ENCODE results near the gene TMEM125.

Gene TMEM125

GRCh38 chr1:43274804-43275180, 5.0 kb downstream of the TMEM125 start:
- no peak for DNase-seq

- no peak for DNase-seq
These were observed 6.2 kb downstream of the TMEM125 start for GRCh38 chr1:43275826-43276620.

GRCh38 chr1:43276673-43277072, 6.9 kb downstream of the TMEM125 start:
- no peak for DNase-seq

DNA sequence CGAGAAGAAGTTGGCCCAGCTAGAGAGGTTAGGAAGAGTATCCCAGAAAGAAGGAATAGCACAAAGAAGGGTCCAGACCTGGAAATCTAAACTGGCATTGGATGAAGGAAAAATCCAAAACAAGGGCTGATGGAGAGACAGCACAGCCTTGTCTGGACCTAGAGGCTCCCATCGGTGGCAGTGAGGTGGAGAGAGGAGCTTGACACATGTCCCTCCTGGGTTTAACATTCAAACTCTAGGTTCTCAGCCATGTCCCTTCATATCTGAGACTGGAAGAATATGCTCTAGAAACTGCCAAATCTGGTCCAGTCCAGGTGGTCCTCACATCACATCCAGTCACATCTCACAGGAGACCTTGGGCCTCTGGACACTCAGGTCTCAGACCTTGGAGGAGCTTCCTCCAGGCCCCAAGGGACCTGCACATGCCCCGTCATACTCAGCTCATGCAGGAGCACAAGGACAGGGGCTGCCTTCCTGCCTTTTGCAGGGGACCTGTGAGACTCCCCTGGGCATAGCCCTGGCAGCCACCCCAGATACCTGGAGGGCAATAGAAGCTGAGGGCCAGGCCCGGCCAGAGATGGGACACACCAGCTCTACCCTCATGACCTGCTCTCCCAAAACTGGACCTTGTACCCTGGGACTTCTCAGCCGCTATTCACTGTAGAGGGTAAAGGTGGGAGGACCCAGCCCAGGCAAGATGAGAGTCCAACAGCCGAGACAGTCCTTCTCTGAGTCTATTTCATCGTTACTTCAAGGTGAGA, 7.5 kb downstream of the TMEM125 start:
- DNase-seq, result no peak

DNA sequence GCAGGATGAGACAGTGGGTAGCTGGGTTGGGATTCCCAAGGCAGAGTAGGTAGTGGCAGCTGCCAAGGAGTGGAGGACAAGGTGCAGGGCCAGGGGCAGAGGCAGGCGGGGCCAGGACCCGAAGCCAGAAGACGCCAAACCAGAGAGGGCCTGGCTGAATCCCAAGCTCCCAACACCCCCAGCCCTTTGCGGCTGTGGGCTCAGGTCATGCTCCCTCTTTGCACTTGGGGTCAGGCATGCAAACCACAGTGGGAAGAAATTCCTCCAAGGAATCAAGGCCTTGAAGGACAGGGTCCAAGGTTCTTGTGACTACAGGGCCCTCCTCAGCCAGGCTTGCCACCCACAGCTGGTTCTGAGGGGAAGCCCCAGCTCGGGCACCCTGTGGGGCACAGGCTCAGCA, 9.4 kb downstream of the TMEM125 start:
- DNase-seq, result no peak

DNA sequence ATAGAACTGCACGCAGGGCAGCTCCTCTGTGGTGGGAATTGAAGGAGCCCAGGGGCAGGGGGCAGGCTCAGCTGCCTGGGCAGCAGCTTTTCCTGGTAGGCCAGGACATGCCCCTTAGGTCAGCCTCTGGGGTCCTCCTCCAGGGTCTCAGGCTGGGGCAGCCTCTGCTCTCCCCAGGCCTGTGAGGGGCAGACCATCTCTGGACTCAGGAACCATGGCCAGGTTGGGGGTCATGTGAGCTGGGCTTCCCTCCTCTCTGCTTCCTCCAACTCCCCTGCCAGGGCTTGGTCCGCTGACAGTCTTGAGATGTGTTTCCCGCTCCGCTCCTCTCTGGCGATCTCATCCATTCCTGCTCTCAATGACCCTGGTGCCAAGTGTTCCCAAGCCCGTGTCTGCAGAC, 9.9 kb downstream of the TMEM125 start:
- no peak for DNase-seq

GRCh38 chr1:43280692-43281091, 10.9 kb downstream of the TMEM125 start:
- no peak for DNase-seq

DNA sequence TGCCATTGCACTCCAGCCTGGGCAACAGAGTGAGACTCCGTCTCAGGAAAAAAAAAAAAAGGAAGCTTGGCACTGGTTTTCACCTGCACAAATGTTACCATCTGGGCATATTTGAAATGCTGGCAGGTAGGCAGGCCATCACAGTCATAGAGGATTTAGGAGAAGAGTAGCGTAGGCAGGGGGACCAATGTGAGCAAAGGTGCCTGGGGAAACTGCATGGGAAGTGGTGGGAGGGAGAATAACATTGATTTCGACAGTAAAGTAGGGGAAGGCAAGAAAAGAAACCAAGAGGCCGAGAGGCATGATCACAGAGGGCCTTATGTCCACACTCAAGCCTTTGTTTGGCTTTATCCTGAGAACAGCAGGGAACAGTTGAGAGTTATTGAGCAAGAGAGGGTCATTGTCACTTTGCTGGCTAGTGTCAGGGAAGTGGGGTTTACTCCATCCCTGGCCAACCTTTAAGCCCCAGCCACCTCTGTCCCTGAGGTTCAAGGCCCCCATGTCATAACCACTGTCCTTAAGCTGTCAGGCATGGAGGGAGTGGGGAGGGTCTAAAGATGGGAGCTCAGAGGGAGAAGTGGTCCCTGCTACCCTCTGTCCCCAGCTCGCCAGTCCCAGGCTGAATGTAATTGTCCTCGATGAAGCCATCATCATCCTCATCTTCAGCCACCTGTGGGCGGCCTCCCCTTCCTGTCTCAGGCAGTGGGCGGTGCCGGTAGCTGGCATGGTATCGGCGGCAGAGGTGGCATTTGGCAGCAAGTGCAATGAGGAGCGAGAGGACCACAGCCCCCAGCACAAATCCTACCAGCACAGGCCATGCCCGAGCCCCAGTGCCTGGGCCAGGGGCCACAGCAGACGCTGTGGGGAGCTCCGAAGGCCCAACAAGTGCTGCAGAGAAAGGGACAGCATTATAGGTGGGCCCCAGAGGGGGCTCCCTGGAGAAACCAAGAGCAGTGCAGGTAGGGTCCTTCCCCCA, 12.7 kb downstream of the TMEM125 start:
- DNase-seq, result no peak

DNA sequence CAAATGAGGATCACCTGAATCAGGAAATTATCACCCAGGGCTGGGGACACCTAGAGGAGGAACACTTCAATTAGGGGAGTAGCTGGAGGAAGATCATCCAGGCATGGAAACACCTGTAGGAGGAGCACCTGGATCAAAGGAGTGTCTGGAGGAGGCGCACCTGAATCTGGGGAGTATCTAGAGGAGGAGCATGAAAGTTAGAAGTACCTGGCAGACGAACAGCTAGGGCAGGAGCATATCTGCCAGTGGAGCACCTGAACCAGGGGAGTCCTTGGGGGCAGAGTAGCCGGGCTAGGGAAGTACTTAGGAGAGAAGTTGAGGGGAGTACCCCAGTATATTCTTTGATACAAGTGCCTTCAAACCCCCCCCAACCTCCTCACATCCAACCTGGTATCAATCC, 14.3 kb downstream of the TMEM125 start:
- DNase-seq, result no peak

- no peak for DNase-seq
These were observed 14.8 kb downstream of the TMEM125 start for GRCh38 chr1:43284546-43285110.

GRCh38 chr1:43285269-43285990, 15.6 kb downstream of the TMEM125 start, which contains the start of gene C1orf210:
Gene C1orf210 (minus strand): TSS chr1:43285581. CDS start chr1:43283270, 2,311 bp downstream.
- peak; percentile 79 for DNase-seq

DNA sequence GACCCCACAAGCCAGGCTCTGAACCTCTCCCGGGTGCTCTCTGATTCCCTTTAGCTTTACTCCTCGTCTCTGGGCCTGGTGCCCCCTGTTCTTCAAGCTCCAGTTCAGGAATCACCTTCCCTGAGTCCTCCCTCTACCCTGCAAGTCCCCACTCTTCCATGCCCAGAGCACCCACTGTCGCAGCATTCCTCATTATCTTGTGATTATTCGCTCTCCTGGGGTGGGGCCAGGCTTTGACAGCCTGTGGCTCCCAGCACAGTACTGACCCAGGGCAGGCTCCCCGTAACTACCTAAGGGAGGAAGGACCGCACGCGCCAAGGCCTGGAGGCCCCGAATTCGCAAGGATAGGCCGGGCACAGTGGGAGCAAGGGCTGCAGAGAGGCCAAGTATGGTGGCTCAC, 16.3 kb downstream of the TMEM125 start:
- DNase-seq, result no peak

DNA sequence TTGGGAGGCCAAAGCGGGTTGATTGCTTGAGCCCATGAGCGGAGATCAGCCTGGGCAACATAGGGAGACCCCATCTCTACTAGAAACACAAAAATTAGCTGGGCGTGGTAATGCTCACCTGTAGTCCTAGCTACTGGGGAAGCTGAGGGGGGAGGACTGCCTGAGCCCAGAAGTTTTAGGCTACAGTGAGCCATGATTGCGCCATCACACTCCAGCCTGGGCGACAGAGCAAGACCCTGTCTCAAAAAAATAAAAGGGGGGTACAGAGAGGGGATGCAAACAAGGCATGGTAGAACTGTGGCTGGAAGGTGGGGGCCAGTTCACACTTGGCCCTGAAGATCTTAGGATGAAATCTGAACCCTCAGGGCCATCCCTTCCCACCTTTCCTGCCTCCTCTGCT, 16.8 kb downstream of the TMEM125 start:
- DNase-seq, result no peak

DNA sequence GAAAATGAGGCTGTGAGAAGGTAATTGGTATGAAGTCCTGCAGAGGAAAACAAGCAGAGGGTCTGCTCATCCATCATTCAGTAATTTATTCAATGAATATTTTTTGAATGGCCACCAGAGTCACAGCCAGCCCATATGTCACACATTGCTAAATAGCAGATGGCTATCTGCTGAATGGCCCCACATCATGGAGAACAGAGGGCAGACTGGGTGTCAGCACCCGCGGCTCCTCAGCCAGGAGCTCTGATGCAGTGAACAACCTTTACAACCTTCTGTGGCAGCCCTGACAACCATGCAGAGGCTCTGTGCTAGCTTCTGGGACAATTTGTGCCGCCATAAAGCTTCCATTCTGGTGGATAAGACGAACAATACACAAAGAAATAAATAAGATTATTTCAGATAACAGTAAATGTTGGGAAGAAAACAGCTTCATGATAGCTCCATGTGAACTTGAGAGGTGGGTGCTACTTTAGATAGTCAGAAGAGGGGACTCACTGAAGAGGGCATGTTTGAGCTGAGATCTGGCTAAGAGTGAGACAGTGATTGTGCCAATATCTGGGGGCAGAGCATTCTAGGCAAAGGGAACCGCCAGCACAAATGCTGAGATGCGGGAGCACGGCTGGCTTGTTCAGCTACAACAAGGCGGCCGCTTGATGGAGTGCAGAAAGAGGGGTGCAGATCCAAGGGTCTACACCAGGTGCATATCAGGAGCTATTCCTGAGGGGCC, 18.4 kb downstream of the TMEM125 start:
- DNase-seq, result no peak

- DNase-seq, result no peak
These were observed 19.3 kb downstream of the TMEM125 start for GRCh38 chr1:43288785-43289706.

- no peak for DNase-seq
These were observed 22.4 kb downstream of the TMEM125 start for GRCh38 chr1:43292216-43292615.

DNA sequence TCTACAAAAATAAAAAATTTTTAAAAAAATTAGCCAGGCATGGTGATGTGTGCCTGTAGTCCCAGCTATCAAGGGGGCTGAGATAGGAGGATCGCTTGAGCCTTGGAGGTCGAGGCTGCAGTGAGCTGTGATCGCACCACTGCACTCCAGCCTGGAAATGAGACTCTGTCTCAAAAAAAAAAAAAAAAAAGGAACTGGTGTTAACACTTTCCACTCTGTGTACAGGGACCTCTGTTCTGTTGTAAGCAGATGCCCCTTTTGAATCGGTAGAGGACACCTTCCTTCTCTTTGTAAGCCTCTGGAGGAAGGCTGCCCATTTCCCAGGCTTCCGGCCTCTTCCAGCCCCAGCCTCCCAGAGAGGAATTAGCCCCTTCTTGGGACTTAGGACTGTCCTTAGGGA, 22.9 kb downstream of the TMEM125 start:
- no peak for DNase-seq

DNA sequence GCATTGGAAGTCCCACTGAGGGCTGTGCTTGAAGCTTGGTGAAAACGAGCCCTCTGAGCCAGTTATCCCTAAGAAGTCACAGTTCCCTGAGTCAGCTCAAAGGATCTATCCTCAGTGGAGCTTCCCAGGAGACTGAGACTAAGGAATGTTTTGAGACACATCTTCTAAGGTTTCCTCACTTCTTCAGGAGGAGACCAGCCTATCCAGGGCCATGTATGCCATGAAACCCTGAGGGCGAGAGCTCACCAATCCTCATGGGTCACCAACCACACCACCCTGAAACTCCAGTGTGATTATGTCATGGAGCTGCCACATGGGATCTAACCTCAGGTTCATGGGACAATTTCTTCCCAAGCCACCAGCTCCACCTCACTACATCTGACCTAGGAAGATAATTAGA, 23.4 kb downstream of the TMEM125 start:
- DNase-seq, result no peak

DNA sequence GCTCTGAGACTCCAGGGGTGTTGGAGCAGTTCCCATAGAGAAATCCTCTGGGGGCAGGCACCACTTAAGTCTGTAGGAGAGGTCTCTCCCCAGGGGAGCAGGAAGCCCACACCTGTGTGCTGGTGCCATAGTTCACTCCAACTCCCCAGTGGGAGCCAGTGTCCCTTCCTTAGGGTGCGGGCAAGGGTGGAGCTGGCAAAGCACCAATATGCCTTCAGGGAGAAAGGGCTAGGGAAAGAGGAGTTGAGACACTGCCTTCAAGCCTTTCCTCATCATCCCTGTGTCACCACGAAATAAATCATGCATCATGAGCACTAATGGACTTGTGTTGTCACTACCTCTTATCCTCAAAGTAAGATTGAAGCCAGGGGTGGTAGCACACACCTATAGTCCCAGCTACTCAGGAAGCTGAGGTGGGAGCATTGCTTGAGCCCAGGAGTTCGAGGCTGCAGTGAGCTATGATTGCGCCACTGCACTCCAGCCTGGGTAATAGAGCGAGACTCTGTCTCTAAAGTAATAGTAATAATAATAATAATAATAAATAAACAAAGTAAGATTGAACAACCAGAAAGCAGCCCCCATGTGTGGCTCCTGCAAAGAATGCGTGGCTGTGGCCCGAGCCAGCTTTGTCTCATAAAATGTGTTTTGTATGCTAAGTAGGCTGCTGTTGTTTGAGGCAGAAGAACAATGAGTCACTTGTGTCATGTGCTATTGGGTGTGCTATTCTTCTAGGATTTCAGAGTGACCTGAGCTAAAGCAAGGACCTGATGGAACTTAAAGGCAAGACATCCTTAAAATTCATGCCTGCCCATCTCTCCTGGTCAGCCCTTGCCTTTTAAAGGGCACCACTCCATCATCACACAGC, 24.3 kb downstream of the TMEM125 start:
- no peak for DNase-seq

All from DMS79 (cell line).